Suppressor macrophage treated with lipopolysaccharide for 1 hour (primary cell): ENCODE measurements around the gene POU2AF2.

Experiments
- DNase-seq, 3 donors: peaks; one replicate each; pipeline ENCODE4 v3.0.0-alpha.2; 2020 to 2022

Gene POU2AF2

DNA sequence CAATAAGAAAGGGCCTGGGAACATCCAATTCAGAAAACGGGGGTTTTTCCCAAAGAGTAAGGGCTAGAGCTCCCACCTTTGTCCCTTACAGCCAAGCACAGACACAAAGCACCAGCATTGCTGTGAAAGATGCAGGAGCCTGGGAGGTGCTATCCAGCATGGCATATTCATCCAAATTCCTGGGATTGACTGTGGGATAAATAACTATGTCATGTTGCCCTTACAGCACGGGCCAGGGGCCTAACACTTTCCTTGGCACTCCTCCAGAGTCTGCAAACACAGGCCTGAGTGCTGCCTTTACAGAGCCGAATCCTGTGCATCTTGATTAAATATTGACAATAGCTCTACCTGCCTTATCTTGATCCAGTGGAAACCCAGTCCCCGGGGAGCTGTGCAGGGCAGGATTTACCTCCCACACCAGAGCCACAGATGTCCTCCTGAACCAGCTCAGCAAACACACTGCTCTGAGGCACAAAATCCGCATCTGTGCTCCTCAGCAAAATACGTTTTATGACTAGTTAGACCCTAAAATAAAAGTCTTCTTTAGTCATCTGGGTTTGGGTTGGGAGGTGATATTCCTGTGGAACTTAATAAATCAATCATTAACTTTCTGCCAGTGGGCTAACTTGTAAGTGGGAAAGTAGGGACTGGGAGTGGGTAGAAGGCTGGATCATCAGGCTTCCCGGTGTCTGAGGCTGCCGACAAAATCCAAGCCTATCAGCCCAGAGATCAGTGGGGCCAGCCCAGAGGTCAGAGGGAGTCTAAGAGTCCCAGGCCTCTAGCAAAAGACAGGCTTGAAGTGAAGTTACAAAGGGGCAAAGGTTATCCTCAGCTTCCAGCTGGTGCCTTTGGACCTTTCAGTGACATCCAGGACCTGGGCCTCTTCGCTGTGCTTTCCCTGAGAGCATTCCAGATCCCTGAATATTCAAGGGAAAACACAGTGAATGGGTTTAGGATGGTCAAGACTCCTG is 89.3 kb downstream of the POU2AF2 start:
- no peak for DNase-seq

DNA sequence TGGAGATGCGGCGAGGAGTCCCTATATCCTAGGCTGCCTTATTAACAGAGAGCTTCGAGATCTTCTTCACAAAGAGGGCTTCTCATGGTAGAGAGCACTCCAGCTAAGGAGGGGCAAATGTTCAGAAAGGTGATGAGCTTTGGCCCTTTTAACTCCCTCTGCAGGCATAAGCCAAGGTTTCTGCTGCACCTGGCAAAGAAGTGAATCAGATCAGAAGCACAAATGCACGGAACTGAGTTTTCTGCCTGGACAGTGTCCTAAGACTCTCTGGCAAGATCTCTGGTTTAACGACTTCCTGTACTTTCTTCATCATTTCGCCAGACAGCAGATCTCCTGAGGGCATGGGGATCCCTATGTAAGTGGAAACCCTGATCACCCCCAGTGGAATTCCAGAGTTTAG is 90.0 kb downstream of the POU2AF2 start:
- DNase-seq: no peak
